ENCODE data around the gene IL22RA1. TPM values are rescaled to one million over a fixed set of nuclear protein-coding genes. Genes with fewer than 3 reads are reported as not detected.

The IL22RA1 gene
- polyA plus RNA-seq, 1 donor from 2014 or later: not detected

DNA sequence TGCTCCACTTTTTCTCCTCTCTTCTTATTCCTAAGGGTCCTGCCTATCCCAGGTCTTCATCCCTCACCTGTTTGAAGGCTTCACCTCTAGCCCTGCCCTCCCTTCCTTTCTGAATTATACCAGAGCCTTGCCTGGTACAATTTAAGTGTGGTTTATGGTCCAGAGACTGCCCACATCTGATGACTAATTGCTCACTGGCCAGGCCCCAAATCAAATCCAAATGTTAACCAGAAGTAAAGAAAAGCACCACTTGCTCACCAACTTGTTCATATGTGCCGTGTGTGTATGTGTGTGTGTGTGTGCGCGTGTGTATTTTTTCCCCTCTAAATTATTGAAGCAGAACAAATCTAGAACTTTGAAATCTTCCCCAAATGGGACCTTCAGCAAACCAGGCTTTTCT, 57.4 kb downstream of the IL22RA1 start:
- Histone ChIP-seq H3K9ac (ENCODE audit: low read length) (no peak overlapping the region), H3K27me3 (ENCODE audit: insufficient read depth, low read depth, low read length) (no peaks in the 10 kb centered on the region), H2AFZ (ENCODE audit: low read depth, low read length) (no peak overlapping the region), H3K79me2 (replicated peaks; ENCODE audit: insufficient read depth, low read length) (no peaks in the 10 kb centered on the region), H3K4me2 (ENCODE audit: low read length) (no peak overlapping the region), H3F3A (ENCODE audit: insufficient read depth, low read length, poor library complexity, severe bottlenecking) (no peaks in the 10 kb centered on the region), H3K27ac (ENCODE audit: low read length) (no peak overlapping the region), H3K36me3 (ENCODE audit: insufficient read depth, low read length) (no peaks in the 10 kb centered on the region), H3K9me3 (ENCODE audit: low read length) (no peaks in the 10 kb centered on the region), H3K9me2 (ENCODE audit: insufficient read depth, low read length) (no peaks in the 10 kb centered on the region), H4K20me1 (ENCODE audit: insufficient read depth) (no peaks in the 10 kb centered on the region), H3K4me3 (ENCODE audit: low read length) (no peak overlapping the region)
- TF ChIP-seq SMC3 (conservative IDR thresholded peaks at IDR 0.05; ENCODE audit: poor library complexity) (no peak), EZH2 (IDR thresholded peaks at IDR 0.05; ENCODE audit: borderline replicate concordance, insufficient read depth, low read length, poor library complexity, severe bottlenecking) (no peak), EP300 (conservative IDR thresholded peaks at IDR 0.05; ENCODE audit: poor library complexity, severe bottlenecking) (no peak)

- H3K79me2 ChIP-seq (replicated peaks; ENCODE audit: insufficient read depth, low read length): no peaks in the 10 kb centered on the region
- no peak overlapping the region for H3K4me2 ChIP-seq (ENCODE audit: low read length)
- H3F3A ChIP-seq (ENCODE audit: insufficient read depth, low read length, poor library complexity, severe bottlenecking): no peaks in the 10 kb centered on the region
- H3K9me3 ChIP-seq (ENCODE audit: low read length): no peaks in the 10 kb centered on the region
- H3K27me3 ChIP-seq (ENCODE audit: insufficient read depth, low read depth, low read length): no peaks in the 10 kb centered on the region
- H3K9ac ChIP-seq (ENCODE audit: low read length): no peak overlapping the region
- H2AFZ ChIP-seq (ENCODE audit: low read depth, low read length): no peak overlapping the region
- no peaks in the 10 kb centered on the region for H3K9me2 ChIP-seq (ENCODE audit: insufficient read depth, low read length)
- TF ChIP-seq REST (IDR thresholded peaks at IDR 0.05; ENCODE audit: borderline replicate concordance) (no peak), POLR2AphosphoS5 (IDR thresholded peaks at IDR 0.05) (no peak), MXI1 (conservative IDR thresholded peaks at IDR 0.05; ENCODE audit: poor library complexity, severe bottlenecking) (no peak), TAF1 (IDR thresholded peaks at IDR 0.05; ENCODE audit: low read depth) (no peak)
- no peaks in the 10 kb centered on the region for H3K36me3 ChIP-seq (ENCODE audit: insufficient read depth, low read length)
- no peak overlapping the region for H3K4me3 ChIP-seq (ENCODE audit: low read length)
- no peak overlapping the region for H3K27ac ChIP-seq (ENCODE audit: low read length)
- H4K20me1 ChIP-seq (ENCODE audit: insufficient read depth): no peaks in the 10 kb centered on the region
Measured at GRCh38 chr1:24085007-24085406, 57.9 kb downstream of the IL22RA1 start.

DNA sequence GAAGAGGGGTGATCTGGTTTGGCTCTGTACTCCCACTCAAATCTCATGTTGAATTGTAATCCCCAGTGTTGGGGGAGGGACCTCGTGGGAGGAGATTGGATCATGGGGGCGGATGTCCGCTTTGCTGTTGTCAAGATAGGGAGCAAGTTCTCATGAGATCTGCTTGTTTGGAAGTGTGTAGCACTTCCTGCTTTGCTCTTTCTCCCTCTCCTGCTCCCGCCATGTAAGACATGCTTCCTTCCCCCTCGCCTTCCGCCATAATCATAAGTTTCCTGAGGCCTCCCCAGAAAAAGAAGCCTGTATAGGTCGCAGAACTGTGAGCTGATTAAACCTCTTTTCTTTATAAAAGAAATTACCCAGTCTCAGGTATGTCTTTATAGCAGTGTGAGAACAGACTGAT, 58.9 kb downstream of the IL22RA1 start:
- no peak for TF ChIP-seq RAD21 (conservative IDR thresholded peaks at IDR 0.05)
- TF ChIP-seq CTCF (IDR thresholded peaks at IDR 0.05; ENCODE audit: poor library complexity, severe bottlenecking): no peak
- no peak for TF ChIP-seq SMC3 (conservative IDR thresholded peaks at IDR 0.05; ENCODE audit: poor library complexity)
- no peak for TF ChIP-seq REST (IDR thresholded peaks at IDR 0.05; ENCODE audit: borderline replicate concordance)
- no peak for TF ChIP-seq MXI1 (conservative IDR thresholded peaks at IDR 0.05; ENCODE audit: poor library complexity, severe bottlenecking)
- TF ChIP-seq EZH2 (IDR thresholded peaks at IDR 0.05; ENCODE audit: borderline replicate concordance, insufficient read depth, low read length, poor library complexity, severe bottlenecking): no peak
- H3K27ac ChIP-seq (ENCODE audit: low read length): no peak overlapping the region
- no peaks in the 10 kb centered on the region for H3K79me2 ChIP-seq (replicated peaks; ENCODE audit: insufficient read depth, low read length)
- no peaks in the 10 kb centered on the region for H3K27me3 ChIP-seq (ENCODE audit: insufficient read depth, low read depth, low read length)
- H3F3A ChIP-seq (ENCODE audit: insufficient read depth, low read length, poor library complexity, severe bottlenecking): no peaks in the 10 kb centered on the region
- H3K9me3 ChIP-seq (ENCODE audit: low read length): no peaks in the 10 kb centered on the region
- H3K9ac ChIP-seq (ENCODE audit: low read length): no peak overlapping the region
- no peaks in the 10 kb centered on the region for H4K20me1 ChIP-seq (ENCODE audit: insufficient read depth)
- H3K4me2 ChIP-seq (ENCODE audit: low read length): no peak overlapping the region
- H2AFZ ChIP-seq (ENCODE audit: low read depth, low read length): no peak overlapping the region
- no peaks in the 10 kb centered on the region for H3K36me3 ChIP-seq (ENCODE audit: insufficient read depth, low read length)
- H3K4me3 ChIP-seq (ENCODE audit: low read length): no peak overlapping the region
- no peaks in the 10 kb centered on the region for H3K9me2 ChIP-seq (ENCODE audit: insufficient read depth, low read length)
